ELF-1 (cell line): ENCODE results near the gene SYCE3.
A peak's percentile ranks its signal among the peaks of the same experiment; 100 is the strongest.

Source experiments
- DNase-seq: peaks from one replicate; pipeline ENCODE4 v3.0.0-alpha.2; 2016; ENCODE audit warnings: low read depth, low spot score

The SYCE3 gene

GRCh38 chr22:50576070-50576469 is 13.4 kb upstream of the SYCE3 start:
- DNase-seq = peak; percentile 73

DNA sequence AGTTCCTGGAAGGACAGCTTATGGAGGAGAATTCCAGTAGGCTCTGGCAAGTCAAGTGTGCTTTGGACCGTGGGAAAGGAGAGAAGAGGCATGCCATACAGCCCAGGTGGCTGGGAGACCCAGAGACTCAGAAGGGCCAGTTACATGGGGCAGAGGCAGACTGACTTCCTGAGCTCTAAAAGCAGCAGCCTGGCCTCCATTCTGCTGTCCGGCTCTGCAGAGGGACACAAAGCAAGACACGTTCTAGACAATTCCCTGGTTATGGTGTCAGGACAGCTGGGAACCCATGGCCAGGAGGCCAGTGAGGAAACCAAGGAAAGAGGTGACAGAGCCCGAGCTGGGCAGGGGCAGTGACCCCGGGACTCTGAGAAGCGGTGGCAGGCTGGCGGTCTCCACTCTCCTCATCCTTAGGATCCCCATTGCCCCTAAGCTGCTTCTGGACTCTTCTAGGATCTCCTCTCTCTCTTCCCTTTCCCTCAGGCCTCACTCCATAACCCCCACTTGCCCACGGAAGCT is 12.8 kb upstream of the SYCE3 start:
- no peak for DNase-seq

GRCh38 chr22:50574383-50574755 is 11.7 kb upstream of the SYCE3 start:
- DNase-seq = no peak

- DNase-seq = no peak
These were observed 11.0 kb upstream of the SYCE3 start for GRCh38 chr22:50573491-50574382.

- DNase-seq = no peak
These were observed 10.2 kb upstream of the SYCE3 start for GRCh38 chr22:50572965-50573364.

- no peak for DNase-seq
These were observed 8.8 kb upstream of the SYCE3 start for GRCh38 chr22:50571264-50572175.

- no peak for DNase-seq
These were observed 8.1 kb upstream of the SYCE3 start for GRCh38 chr22:50570861-50571260.

DNA sequence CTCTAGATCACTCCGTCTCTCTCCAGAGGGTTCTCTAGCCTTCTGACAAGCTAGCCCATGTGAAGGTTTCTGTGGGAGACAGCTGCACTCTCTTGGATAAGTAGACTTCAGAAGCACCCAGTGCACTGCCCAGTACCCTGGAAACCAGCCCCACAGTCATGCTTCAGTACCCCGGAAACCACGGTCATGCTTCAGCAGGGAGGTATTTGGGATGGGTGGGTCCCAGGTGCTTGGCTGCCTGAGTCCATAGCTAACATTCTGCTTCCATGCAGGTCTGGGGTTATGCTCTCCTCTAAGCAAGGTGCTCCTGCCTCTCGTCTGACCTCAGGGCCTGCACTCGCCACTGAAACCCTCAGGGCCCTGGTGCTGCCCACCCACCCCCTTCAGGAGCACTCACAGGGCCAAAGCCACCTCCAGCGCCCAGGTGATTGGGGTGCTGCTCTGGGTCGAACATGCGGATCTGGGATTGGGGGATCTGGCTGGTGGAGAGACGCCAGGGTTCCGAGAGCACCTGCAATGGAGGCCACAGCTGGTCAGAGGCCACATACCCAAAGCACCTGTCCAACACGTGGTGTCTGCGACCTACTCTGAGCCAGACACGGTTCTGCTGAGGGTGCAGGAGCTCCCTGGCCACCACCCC is 7.3 kb upstream of the SYCE3 start:
- DNase-seq = no peak

DNA sequence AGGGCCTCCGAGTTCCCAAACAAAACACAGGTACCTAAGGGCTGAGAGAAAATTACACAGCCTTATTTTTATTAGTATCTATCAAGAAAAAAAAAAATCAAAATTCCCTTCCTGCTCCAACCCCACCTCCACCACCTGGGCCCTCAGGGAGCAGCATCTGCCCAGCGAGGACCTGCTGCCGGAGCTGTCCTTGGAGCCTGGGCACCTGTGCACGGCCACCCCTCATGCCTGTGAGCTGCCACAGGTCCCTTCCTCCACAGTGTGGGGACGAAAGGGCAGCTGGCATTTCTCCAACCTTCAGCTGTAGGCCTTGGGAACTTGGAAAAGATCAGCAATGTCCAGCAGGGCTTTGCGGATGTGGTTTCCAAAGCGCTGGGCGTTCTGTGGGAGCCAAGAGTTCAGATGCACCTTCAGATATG is 6.3 kb upstream of the SYCE3 start:
- DNase-seq = no peak

- DNase-seq = no peak
These were observed 5.9 kb upstream of the SYCE3 start for GRCh38 chr22:50568626-50569025.

DNA sequence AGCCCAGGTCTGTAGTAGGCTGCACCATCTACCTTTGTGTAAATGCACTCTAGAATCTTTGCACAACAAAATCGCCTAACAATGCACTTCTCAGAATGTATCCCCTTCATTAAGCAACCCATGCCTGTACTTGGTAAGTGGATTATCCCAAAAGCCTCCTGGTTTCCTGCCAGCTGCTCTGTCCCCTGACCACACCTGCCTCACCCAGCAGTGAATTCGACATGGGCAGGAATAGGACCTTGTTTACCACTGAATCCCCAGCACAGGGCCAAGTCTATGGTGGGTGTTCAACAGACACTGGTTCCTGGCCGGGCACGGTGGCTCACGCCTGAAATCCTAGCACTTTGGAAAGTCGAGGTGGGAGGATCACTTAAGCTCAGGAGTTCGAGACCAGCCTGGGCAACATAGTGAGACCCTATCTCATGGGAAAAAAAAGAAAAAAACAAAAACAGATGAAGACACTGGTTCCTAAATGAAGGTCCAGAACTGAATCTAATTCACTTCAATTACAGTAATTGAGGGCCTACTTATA is 5.1 kb upstream of the SYCE3 start:
- no peak for DNase-seq

DNA sequence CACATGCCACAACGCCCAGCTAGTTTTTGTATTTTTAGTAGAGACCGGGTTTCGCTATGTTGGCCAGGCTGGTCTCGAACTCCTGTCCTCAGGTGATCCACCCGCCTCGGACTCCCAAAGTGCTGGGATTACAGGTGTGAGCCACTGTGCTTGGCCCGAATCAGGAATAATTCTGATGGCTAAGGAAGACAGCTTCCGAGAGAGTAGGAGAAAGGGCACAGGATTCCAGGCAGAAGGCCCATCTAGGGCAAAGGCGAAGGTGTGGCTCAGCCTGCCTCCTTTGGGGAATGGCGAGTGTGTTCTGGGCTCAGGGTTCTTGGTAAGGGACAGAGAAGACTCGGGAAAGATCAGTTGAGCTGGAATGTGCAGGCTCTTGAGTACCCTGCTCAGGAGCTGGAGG is 1.6 kb upstream of the SYCE3 start:
- DNase-seq = no peak

DNA sequence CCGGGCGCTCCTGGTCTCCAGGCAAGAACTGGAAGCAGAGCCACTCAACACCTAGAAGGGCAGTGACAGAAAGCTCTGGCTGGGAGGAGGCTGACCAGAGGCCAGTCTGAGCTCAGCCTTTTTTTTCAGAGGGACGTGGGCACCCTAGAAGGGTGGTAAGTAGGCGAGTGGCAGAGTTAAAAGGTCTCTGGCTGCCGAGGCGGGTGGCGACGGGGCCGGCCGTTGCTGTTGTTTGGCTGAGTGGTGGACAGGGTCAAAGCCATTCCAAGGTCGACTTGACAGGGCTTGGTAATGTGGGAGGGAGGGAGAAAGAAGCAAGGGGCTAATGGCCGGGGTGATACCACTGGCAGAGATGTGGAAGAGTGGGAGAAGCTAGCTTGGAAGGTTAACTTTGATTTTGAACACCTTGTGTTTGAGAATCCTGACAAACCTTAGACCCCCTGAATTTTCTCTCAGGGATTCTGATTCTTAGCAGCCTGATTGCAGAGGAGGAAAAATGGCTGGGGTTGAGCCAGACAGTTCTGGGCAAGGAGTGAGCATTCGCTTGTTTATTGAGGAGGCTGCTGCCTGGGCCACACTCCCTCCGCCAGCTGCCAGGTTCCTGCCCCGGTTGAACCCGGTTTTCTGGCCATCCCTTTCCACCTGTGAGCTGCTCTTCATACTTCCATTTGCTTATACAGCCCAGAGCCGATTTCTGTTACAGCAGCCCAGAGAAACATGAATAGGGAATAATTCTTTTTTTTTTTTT is 868 bp upstream of the SYCE3 start:
- DNase-seq = no peak

DNA sequence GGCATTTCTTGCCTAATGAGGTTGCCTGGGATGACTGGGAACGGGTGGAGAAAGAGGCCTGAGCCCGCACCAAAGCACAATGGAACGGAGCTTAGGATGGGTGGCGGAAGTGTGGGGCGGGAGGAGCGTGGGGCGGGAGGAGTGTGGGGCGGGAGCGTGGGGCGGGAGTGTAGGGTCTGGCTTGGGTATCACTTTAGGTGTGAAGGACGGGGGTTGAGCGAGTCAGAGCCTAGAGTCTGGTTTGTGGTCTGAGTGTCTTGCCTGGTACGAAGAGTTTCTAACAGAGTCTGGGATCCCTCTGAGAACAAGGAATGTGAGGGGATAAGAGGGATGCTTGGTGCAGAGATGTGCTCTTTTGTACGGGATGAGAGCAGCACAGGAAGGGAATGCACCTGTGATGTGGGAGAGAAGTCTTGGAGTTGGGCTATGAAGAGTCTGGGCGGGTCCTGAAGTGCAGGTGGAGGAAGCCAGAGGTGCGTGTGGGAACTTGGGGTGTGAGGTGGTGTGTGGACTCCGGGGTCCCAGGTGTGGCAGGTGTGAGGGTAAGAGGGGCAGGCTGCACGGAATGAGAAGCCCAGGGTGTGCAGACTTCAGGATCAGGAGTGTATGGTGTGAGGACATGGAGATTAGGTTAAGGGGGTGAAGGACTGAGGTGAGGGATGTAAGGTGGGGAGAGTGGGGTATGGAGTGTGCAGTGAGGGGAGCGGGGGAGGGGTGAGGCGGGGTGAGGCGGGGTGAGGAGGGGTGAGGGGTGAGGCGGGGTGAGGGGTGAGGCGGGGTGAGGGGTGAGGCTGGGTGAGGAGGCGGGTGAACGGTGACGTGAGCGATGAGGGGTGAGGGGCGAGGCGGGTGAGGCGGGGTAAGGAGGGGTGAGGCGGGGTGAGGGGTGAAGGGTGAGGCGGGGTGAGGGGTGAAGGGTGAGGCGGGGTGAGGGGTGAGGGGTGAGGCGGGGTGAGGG is 1.0 kb downstream of the SYCE3 start:
- no peak for DNase-seq

- no peak for DNase-seq
These were observed 2.7 kb downstream of the SYCE3 start for GRCh38 chr22:50560034-50560433.

GRCh38 chr22:50556703-50557102 is 6.0 kb downstream of the SYCE3 start:
- DNase-seq = no peak

- no peak for DNase-seq
These were observed 9.4 kb downstream of the SYCE3 start for GRCh38 chr22:50553310-50553709.

- no peak for DNase-seq
These were observed 11.5 kb downstream of the SYCE3 start for GRCh38 chr22:50551160-50551752.

DNA sequence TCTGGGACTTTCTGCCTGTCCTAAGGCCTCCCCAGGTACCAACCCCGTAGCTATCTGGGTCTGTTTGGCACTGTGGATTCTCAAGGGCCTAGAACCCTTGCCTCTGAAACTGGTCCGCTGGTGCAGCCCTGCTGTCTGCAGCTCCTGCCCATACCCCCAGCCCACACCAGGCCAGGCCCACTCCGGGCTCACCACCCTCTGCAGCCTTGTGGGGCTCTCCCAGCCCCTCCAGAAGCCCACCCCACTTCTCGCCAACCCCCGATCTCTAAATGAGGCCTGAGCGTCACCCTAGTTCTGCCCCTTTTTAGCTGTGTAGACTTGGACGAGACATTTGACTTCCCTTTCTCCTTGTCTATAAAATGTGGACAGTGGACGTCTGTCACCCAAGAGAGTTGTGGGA is 12.3 kb downstream of the SYCE3 start:
- no peak for DNase-seq
